ENCODE data around the gene CD36.

CD36 gene

GRCh38 chr7:80725181-80725611 is 86.8 kb downstream of the CD36 start:
- TF ChIP-seq CTCF (IDR thresholded peaks at IDR 0.05; ENCODE audit: borderline replicate concordance, control extremely low read depth, extremely low read depth, insufficient read depth, missing control alignments) = no peak
- DNase-seq (ENCODE audit: low spot score) = no peak
- in situ Hi-C loops (cut with MboI; ENCODE audit: low sequenced_read_pairs, unreplicated experiment) = no loop called here

All from GM13976 (cell line).